Raji (cell line): ENCODE data around the gene SNRNP70.

Source experiments
- POLR2A ChIP-seq: IDR thresholded peaks from 2 replicates; pipeline ENCODE4 v1.6.1; 2011; ENCODE audit warnings: low read depth, low read length, control low read depth; ENCODE audit not compliant: insufficient read depth

Gene SNRNP70

GRCh38 chr19:49098795-49099194 is 13.5 kb downstream of the SNRNP70 start:
- TF ChIP-seq POLR2A: no peak

- no peak for TF ChIP-seq POLR2A
Measured at GRCh38 chr19:49101160-49101559, 15.9 kb downstream of the SNRNP70 start.

GRCh38 chr19:49102303-49102702 is 17.1 kb downstream of the SNRNP70 start:
- TF ChIP-seq POLR2A: no peak

GRCh38 chr19:49103331-49104085 is 18.3 kb downstream of the SNRNP70 start:
- no peak for TF ChIP-seq POLR2A

GRCh38 chr19:49104229-49104864 is 19.1 kb downstream of the SNRNP70 start:
- TF ChIP-seq POLR2A: no peak

GRCh38 chr19:49106648-49107135 is 21.4 kb downstream of the SNRNP70 start:
- no peak for TF ChIP-seq POLR2A

GRCh38 chr19:49107625-49108459 is 22.6 kb downstream of the SNRNP70 start:
- no peak for TF ChIP-seq POLR2A

- no peak for TF ChIP-seq POLR2A
Measured at GRCh38 chr19:49109051-49109450, 23.8 kb downstream of the SNRNP70 start.

GRCh38 chr19:49109569-49110233 is 24.4 kb downstream of the SNRNP70 start:
- no peak for TF ChIP-seq POLR2A

GRCh38 chr19:49110567-49110966 is 25.3 kb downstream of the SNRNP70 start:
- no peak for TF ChIP-seq POLR2A

GRCh38 chr19:49111218-49111998 is 26.2 kb downstream of the SNRNP70 start:
- no peak for TF ChIP-seq POLR2A

GRCh38 chr19:49113762-49114629 is 28.7 kb downstream of the SNRNP70 start, which contains the start of gene LIN7B:
LIN7B (plus strand) TSS chr19:49114370; CDS start chr19:49114405, 35 bp downstream.
- peak; percentile 79 for TF ChIP-seq POLR2A

- TF ChIP-seq POLR2A: no peak
Measured at GRCh38 chr19:49114630-49115363, 29.5 kb downstream of the SNRNP70 start.

GRCh38 chr19:49116544-49116943 is 31.3 kb downstream of the SNRNP70 start:
- TF ChIP-seq POLR2A: 0 out of 2 replicates have a peak, but pooled peaks have one; percentile 3
